HepG2 (cell line): ENCODE results near the gene MXRA8. TPM values are rescaled to one million over a fixed set of nuclear protein-coding genes. Genes with fewer than 3 reads are reported as not detected.

ENCODE experiments used
- ESRRA ChIP-seq: sonication (generic); formaldehyde crosslinking; IDR thresholded peaks from 2 replicates; pipeline ENCODE4 v1.5.1; 2020; ENCODE audit warnings: mild to moderate bottlenecking, low read depth, missing genetic modification reagents
- FOXK2 ChIP-seq: fragments of 450-650 bp; IDR thresholded peaks from 2 replicates; pipeline ENCODE4 v1.6.1; 2016
- GTF2F1 ChIP-seq: fragments of 150-350 bp; IDR thresholded peaks from 2 replicates; pipeline ENCODE4 v1.6.1; 2014; ENCODE audit warnings: low read length
- HMGXB3 ChIP-seq: sonication (generic); formaldehyde crosslinking; IDR thresholded peaks from 2 replicates; pipeline ENCODE4 v1.4.0; 2020; ENCODE audit warnings: missing genetic modification reagents, borderline replicate concordance
- HNF1B ChIP-seq: sonication (generic); formaldehyde crosslinking; IDR thresholded peaks from 2 replicates; pipeline ENCODE4 v1.5.1; 2020; ENCODE audit warnings: mild to moderate bottlenecking, moderate library complexity, missing genetic modification reagents
- KMT2A ChIP-seq: sonication (generic); formaldehyde crosslinking; IDR thresholded peaks from 2 replicates; pipeline ENCODE4 v1.4.0; 2020; ENCODE audit warnings: missing genetic modification reagents
- NFYB ChIP-seq: sonication (generic); formaldehyde crosslinking; IDR thresholded peaks from 2 replicates; pipeline ENCODE4 v1.4.0; 2020; ENCODE audit warnings: missing genetic modification reagents
- ONECUT2 ChIP-seq: sonication (generic); formaldehyde crosslinking; IDR thresholded peaks from 2 replicates; pipeline ENCODE4 v1.4.0; 2020; ENCODE audit warnings: missing genetic modification reagents
- SSRP1 ChIP-seq: IDR thresholded peaks from 2 replicates; pipeline ENCODE4 v1.6.1; 2016; ENCODE audit warnings: control low read depth
- ZNF180 ChIP-seq: sonication (generic); formaldehyde crosslinking; IDR thresholded peaks from 2 replicates; pipeline ENCODE4 v1.4.0; 2020; ENCODE audit warnings: low read depth, missing genetic modification reagents, borderline replicate concordance
- ZNF24 ChIP-seq: fragments of 450-650 bp; IDR thresholded peaks from 2 replicates; pipeline ENCODE4 v1.6.1; 2017; ENCODE audit warnings: antibody characterized with exemption, mild to moderate bottlenecking
- ZNF367 ChIP-seq: sonication (generic); formaldehyde crosslinking; IDR thresholded peaks from 2 replicates; pipeline ENCODE4 v1.4.0; 2020; ENCODE audit warnings: missing genetic modification reagents, borderline replicate concordance
- ZNF530 ChIP-seq: sonication (generic); formaldehyde crosslinking; IDR thresholded peaks from 2 replicates; pipeline ENCODE4 v1.5.0; 2020; ENCODE audit warnings: low read depth, mild to moderate bottlenecking, missing genetic modification reagents
- ZNF660 ChIP-seq: sonication (generic); formaldehyde crosslinking; IDR thresholded peaks from 2 replicates; pipeline ENCODE4 v1.5.1; 2020; ENCODE audit warnings: mild to moderate bottlenecking, low read depth, missing genetic modification reagents, borderline replicate concordance
- ZNF816 ChIP-seq: sonication (generic); formaldehyde crosslinking; IDR thresholded peaks from 2 replicates; pipeline ENCODE4 v1.8.0; 2022; ENCODE audit warnings: missing genetic modification reagents, mild to moderate bottlenecking, borderline replicate concordance
- ZNF891 ChIP-seq: sonication (generic); formaldehyde crosslinking; IDR thresholded peaks from 2 replicates; pipeline ENCODE4 v1.5.0; 2020; ENCODE audit warnings: mild to moderate bottlenecking, missing genetic modification reagents
- polyA plus RNA-seq, 8 experiments: library from polyadenylated mRNA; depleted of rRNA in 3 of 8; stranded (reverse) in 7 of 8; unstranded in 1 of 8; fragments of >200 nt; fragmentation: Illumina TruSeq in 4 of 8; extraction: Trizol in 4 of 8; gene quantifications; 2 replicates each; pipeline versions ENCODE4 v1.2.1 to v1.2.3, GENCODE V29; 2011 to 2016; ENCODE audit warnings: low read depth in 4 of 8, missing spikeins in 1 of 8, mixed read lengths in 1 of 8; ENCODE audit not compliant: insufficient read depth in 1 of 8
- total RNA-seq, 5 experiments: library from RNA; depleted of rRNA; stranded (reverse); fragments of >200 nt; fragmentation: Illumina TruSeq; extraction: Trizol; gene quantifications; 2 replicates each; pipeline ENCODE4 v1.2.3, GENCODE V29; 2016; ENCODE audit warnings: low read depth in 1 of 5
- TF ChIP-seq, protein P1 (sequence below): sonication (generic); formaldehyde crosslinking; IDR thresholded peaks from 2 replicates; pipeline ENCODE4 v1.4.0; 2020; ENCODE audit warnings: mild to moderate bottlenecking, missing genetic modification reagents

The MXRA8 gene
- total and polyA plus RNA-seq, 2 of the 13 experiments (the other 11 are each of a cell fraction or from before 2014, with no cell fraction given): 19.8 to 44.8 TPM

GRCh38 chr1:1400576-1401456 lies 42.5 kb upstream of the MXRA8 start (continued):
- TF ChIP-seq ZNF530 (CRISPR knock-in tag): no peak
- TF ChIP-seq ONECUT2: no peak
- peak; percentile 43; the same call in 1 of the 2 replicates for TF ChIP-seq ZNF816 (CRISPR knock-in tag)
- TF ChIP-seq ZNF660 (CRISPR knock-in tag): no peak
- no peak for TF ChIP-seq ZNF180 (CRISPR knock-in tag)
- TF ChIP-seq, protein P1, sequence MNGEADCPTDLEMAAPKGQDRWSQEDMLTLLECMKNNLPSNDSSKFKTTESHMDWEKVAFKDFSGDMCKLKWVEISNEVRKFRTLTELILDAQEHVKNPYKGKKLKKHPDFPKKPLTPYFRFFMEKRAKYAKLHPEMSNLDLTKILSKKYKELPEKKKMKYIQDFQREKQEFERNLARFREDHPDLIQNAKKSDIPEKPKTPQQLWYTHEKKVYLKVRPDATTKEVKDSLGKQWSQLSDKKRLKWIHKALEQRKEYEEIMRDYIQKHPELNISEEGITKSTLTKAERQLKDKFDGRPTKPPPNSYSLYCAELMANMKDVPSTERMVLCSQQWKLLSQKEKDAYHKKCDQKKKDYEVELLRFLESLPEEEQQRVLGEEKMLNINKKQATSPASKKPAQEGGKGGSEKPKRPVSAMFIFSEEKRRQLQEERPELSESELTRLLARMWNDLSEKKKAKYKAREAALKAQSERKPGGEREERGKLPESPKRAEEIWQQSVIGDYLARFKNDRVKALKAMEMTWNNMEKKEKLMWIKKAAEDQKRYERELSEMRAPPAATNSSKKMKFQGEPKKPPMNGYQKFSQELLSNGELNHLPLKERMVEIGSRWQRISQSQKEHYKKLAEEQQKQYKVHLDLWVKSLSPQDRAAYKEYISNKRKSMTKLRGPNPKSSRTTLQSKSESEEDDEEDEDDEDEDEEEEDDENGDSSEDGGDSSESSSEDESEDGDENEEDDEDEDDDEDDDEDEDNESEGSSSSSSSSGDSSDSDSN (CRISPR knock-in tag): peak; percentile 91
- TF ChIP-seq ESRRA (CRISPR knock-in tag): peak; percentile 96
- TF ChIP-seq ZNF891 (CRISPR knock-in tag): 0 out of 2 replicates have a peak, but pooled peaks have one; percentile 17
- TF ChIP-seq FOXK2: peak; percentile 96
- peak; percentile 72 for TF ChIP-seq KMT2A (CRISPR knock-in tag)
- TF ChIP-seq NFYB: peak; percentile 38
- peak; percentile 99 for TF ChIP-seq HNF1B
- TF ChIP-seq HMGXB3 (CRISPR knock-in tag): no peak
- TF ChIP-seq GTF2F1: no peak
- 0 out of 2 replicates have a peak, but pooled peaks have one; percentile 36 for TF ChIP-seq ZNF367
- TF ChIP-seq SSRP1 (CRISPR knock-in tag): peak; percentile 88
- no peak for TF ChIP-seq ZNF24
